GM10847 (cell line): ENCODE data around the gene NKAIN2.

Source experiments
- POLR2A ChIP-seq: IDR thresholded peaks from 2 replicates; pipeline ENCODE4 v1.6.1; 2011; ENCODE audit not compliant: insufficient read length; ENCODE audit errors: extremely low read depth

NKAIN2 gene

GRCh38 chr6:124577734-124578281 lies 774.1 kb downstream of the NKAIN2 start:
- TF ChIP-seq POLR2A: no peak

- no peak for TF ChIP-seq POLR2A
These were observed 786.3 kb downstream of the NKAIN2 start for GRCh38 chr6:124590001-124590400.

- TF ChIP-seq POLR2A: no peak
These were observed 796.0 kb downstream of the NKAIN2 start for GRCh38 chr6:124599656-124600055.

- no peak for TF ChIP-seq POLR2A
These were observed 801.1 kb downstream of the NKAIN2 start for GRCh38 chr6:124604719-124605118.

- no peak for TF ChIP-seq POLR2A
These were observed 803.5 kb downstream of the NKAIN2 start for GRCh38 chr6:124607119-124607627.

GRCh38 chr6:124613031-124613430 lies 809.4 kb downstream of the NKAIN2 start:
- TF ChIP-seq POLR2A: no peak

- no peak for TF ChIP-seq POLR2A
These were observed 818.7 kb downstream of the NKAIN2 start for GRCh38 chr6:124622351-124622750.

GRCh38 chr6:124633655-124634054 lies 830.0 kb downstream of the NKAIN2 start:
- no peak for TF ChIP-seq POLR2A

GRCh38 chr6:124640432-124640831 lies 836.8 kb downstream of the NKAIN2 start:
- TF ChIP-seq POLR2A: no peak

GRCh38 chr6:124655866-124656265 lies 852.2 kb downstream of the NKAIN2 start:
- TF ChIP-seq POLR2A: no peak

- TF ChIP-seq POLR2A: no peak
These were observed 854.4 kb downstream of the NKAIN2 start for GRCh38 chr6:124658053-124658452.

- no peak for TF ChIP-seq POLR2A
These were observed 855.8 kb downstream of the NKAIN2 start for GRCh38 chr6:124659427-124659826.

GRCh38 chr6:124660185-124660584 lies 856.5 kb downstream of the NKAIN2 start:
- no peak for TF ChIP-seq POLR2A

GRCh38 chr6:124661097-124661661 lies 857.5 kb downstream of the NKAIN2 start:
- TF ChIP-seq POLR2A: no peak

GRCh38 chr6:124668028-124668427 lies 864.4 kb downstream of the NKAIN2 start:
- no peak for TF ChIP-seq POLR2A

- no peak for TF ChIP-seq POLR2A
These were observed 866.2 kb downstream of the NKAIN2 start for GRCh38 chr6:124669713-124670480.
